Stimulated activated CD8-positive, alpha-beta memory T cell treated with anti-CD3 and anti-CD28 coated beads, Interleukin-2, amount 100 ng/mL, for 1 hour (primary cell): Measurements from ENCODE around the gene ENO3.
"Not testable (repeated sequence)": the region's sequence is repeated elsewhere in the genome, so short reads cannot be mapped to it uniquely, and the experiment has no call there.

Experiments used
- DNase-seq, 2 donors: peaks; one replicate each; pipeline ENCODE4 v3.0.0-alpha.2; 2020; ENCODE audit warnings: low read depth in 2 of 2

ENO3 gene

DNA sequence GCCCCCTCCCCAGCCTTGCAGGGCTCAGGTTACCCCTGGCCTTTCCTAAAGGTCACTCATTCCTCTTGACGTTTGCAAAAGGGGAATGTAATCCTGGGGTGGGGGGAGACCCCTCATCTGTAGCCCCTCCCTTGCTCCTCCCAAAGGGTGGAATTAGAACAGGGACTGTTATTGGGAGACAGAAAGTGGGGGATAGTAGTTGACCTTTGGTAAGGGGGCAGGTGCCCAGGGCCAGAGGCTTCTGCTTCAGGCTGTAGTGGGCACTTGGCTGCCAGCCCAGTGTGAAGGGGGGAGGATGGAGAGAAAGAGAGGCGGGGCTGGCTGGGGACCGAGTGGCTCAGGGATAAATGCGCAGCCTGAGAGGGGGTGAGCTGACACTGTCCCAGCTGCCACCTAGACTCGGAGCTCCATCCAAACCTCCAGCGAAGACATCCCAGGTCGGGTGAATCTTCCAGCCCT, at the start of gene ENO3:
Gene ENO3 (plus strand): TSS at position 374 of the 459 bp plus-strand sequence. CDS start 711 bp downstream, outside the sequence.
- no peak for DNase-seq

DNA sequence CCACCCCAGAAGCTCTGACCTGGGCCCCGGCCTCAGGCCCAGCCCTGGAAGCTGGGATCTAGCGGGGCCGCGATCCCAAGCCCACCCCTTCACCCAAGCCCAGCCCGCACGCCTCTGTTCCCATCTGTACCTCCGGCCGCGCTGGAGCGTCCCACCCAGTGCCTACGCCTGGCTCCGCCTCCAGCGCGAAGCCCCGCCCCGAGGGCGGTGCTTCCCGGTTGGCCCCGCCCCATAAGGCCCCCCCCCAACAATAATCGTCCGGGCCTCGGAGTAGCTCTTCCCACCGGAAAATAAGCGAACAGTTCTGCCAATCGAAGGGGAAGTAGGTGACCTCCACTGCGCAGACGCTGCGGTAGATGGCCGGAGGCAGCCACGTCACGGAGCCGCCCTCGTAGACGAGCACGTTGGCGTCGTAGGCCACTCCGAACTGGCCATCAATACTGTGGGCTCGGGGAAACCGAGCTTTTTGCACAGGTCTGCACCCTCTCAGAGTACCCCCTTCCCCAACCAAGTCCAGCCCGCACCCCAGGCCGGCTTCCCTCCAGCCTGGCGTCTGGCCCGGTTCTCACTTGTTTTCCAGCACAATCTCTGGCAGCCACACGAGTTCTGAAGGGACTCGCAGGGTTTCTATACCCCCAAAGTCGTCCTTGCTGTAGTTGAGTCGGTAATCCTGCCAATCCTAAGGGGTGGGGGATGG, 49.1 kb upstream of the ENO3 start:
- no peak for DNase-seq

DNA sequence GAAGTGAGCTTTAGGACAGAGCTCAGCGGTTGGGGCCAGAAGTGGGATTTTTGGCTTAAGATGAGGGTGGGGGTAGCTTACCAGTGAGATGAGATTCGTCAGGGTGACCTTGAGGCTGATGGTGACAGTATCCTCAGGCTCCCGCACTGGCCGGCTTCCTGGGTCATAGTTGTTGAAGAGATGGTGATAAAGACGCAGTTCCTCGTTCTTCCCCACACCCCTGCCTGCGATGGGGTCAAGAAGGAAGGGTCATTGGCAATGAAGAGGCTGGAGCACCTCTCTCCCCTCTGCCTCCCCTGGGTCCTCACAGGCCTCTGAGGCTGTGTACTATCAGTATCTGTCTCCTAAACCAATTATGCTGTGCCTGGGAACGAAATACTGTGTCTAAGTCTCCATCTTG, 48.4 kb upstream of the ENO3 start:
- DNase-seq, result no peak

DNA sequence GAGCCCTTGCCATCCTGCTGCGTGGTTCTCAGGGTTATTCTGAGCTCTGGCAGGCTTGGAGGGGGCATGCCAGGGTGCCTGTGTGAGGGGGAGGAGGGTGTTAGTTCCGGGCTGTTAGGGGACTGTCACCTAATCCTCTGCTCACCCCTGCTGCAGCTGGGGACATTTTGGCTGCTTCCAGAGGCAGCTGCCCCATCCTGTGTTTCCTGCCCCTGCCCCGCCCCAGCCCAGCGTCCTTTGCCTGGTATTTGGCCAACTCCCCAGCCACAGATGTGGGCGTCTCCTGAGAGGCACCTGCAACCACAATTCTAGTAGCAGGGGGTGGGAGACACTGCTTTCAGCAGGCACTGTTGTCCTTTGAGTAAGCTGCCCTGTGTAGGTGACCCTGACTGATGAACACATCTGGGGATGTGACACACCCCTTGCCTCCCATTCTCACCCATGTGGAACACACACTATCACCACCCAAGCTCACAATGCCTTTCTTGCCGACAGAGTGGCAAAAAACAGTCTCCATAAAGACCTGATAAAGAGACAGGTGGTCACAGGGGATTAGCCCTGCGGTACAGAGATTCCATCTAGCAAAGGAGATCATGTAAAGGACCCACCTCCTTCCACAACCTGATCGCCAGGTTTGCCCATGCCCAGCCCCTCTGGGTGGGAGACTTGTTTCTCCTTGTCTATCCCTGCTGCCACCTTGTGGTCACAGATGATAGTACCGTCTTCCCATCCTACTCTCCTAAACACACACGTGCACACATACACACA, 47.7 kb upstream of the ENO3 start, which contains the start of gene CHRNE:
Gene CHRNE (minus strand): TSS at position 48 of the 768 bp plus-strand sequence. CDS start 35 bp downstream, at position 13.
- peak; percentile 39 to 62 for DNase-seq

GRCh38 chr17:4906642-4907041, 44.3 kb upstream of the ENO3 start:
- DNase-seq, result not testable (repeated sequence)

- no peak for DNase-seq
Observed at GRCh38 chr17:4908301-4908700, 42.6 kb upstream of the ENO3 start.

DNA sequence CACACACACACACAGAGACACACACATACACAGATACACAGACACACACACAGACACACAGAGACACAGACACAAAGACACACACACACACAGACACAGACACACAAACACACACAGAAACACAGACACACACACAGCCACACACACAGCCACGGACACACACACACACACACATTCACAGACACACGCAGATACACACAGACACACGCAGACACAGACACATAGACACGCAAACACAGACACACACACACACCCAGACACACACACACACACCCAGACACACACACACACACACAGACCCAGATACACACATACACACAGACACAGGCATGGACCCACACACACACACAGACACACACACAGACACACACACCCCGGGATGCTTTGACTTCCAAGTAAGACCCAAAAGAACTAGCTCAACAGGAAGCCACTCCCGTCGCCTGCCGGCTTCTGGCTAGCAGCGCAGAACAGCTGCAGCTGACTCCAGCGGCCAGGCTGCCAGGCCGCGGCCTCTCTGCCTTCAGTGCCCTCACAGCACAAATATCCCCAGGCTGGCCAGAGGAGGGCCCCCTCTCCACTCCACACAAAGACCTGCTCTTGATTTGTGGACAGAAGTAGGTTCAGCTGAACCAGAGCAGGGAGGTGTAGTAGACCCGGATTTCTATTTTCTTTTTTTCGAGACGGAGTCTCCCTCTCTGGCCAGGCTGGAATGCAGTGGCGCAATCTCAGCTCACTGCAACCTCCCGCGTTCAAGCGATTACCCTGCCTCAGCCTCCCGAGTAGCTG, 42.0 kb upstream of the ENO3 start:
- peak in 1 of 2 donors; percentile 54 for DNase-seq

DNA sequence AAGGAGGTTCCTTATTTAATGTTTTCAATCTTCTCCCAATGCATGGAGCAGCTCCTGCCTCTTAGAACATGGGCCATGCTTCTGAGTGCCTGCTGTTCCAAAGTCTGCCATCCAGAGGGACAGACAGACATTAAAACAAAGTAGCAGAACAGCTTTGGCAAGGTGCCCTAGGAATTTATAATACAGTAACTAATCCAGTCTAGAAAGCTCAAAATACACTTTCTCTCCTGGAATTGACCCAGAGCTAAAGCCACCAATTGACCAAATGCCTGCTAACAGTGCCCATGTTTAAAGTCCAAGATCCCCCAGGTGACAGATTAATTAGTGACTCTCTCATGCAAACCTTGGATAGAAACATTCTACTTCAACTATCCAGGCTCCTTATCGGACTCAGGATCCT, 36.9 kb upstream of the ENO3 start:
- DNase-seq, result no peak

DNA sequence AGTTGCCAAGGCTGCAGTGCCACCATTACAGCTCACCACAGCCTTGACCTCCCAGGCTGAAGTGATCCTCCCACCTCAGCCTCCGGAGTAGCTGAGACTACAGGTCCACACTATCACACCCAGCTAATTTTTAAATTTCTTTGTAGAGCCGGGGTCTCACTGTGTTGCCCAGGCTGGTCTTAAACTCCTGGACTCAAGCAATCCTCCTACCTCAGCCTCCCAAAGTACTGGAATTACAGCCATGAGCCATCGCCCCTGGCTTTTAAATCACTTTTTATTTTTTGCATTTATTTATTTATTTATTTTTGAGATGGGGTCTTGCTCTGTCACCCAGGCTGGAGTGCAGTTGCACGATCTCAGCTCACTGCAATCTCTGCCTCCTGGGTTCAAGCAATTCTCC, 36.4 kb upstream of the ENO3 start:
- DNase-seq, result not testable (repeated sequence)

DNA sequence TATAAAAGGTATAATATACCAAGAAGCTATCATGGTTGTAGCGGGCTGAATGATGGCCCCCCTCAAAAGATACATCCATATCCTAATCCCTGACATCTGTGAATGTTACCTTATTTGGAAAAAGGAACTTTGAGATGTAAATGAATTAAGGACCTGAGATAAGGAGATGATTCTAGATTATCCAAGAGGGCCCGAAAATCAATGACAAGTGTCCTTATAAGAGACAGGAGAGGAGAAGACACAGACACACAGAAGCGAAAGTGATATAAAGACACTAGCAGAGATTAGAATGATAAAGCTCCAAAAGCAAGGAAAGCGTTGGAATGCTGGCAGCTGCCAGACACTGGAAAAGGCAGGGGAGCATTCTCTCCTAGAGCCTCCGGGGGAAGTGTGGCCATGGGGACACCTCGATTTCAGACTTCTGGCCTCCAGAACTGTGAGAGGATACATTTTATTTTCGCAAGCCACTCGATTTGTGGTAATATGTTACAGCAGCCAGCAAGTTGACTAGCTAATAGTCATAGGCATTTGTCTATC, 31.3 kb upstream of the ENO3 start:
- no peak for DNase-seq

- DNase-seq, result no peak
Observed at GRCh38 chr17:4920351-4921048, 30.4 kb upstream of the ENO3 start.

DNA sequence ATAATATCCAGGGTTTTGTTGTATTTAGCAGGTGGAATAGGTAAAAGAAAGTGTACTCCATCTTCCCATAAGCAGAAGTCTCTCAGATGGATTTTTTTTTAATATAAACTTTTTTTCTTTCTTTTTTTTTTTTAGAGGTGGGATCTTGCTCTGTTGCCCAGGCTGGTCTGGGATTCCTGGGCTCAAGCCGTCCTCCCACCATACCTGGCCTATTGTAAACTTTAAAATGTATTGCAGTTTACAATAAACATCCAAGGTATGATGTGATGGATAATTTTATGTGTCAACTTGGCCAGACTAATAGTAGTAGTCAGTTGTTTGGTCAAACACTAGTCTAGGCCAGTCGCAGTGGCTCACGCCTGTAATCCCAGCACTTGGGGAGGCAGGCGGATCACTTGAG, 29.6 kb upstream of the ENO3 start:
- no peak for DNase-seq

DNA sequence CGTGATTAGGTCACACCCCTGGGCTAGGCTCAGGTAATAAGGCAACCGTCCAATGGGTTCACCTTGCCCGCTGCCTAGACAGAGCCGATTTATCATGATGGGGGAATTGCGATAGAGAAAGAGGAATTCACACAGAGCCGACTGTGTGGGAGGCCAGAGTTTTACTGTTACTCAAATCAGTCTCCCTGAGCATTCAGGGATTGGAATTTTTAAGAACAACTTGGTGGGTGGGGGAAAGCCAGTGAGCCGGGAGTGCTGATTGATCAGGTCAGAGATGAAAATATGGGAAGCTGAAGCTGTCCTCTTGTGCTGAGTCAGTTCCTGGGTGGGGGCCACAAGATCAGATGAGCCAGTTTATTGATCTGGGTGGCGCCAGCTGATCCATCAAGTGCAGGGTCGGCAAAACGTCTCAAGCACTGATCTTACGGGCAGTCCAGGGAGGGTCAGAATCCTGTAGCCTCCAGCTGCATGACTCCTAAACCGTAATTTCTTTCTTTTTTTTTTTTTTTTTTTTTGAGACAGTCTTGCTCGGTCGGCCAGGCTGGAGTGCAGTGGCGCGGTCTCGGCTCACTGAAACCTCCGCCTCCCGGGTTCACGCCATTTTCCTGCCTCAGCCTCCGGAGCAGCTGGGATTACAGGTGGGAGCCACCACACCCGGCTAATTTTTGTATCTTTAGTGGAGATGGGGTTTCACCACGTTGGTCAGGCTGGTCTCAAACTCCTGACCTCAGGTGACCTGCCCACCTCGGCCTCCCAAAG, 24.2 kb upstream of the ENO3 start:
- DNase-seq, result not testable (repeated sequence)

- DNase-seq, result no peak
Observed at GRCh38 chr17:4928881-4929280, 22.0 kb upstream of the ENO3 start.

GRCh38 chr17:4931963-4932362, 19.0 kb upstream of the ENO3 start, which contains the start of gene GP1BA:
GP1BA (plus strand) TSS chr17:4932277; CDS start chr17:4932605, 328 bp downstream.
- DNase-seq, result no peak

DNA sequence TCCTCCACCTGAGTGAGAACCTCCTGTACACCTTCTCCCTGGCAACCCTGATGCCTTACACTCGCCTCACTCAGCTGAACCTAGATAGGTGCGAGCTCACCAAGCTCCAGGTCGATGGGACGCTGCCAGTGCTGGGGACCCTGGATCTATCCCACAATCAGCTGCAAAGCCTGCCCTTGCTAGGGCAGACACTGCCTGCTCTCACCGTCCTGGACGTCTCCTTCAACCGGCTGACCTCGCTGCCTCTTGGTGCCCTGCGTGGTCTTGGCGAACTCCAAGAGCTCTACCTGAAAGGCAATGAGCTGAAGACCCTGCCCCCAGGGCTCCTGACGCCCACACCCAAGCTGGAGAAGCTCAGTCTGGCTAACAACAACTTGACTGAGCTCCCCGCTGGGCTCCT, 18.2 kb upstream of the ENO3 start:
- DNase-seq, result no peak

GRCh38 chr17:4933646-4934045, 17.3 kb upstream of the ENO3 start:
- DNase-seq, result no peak

GRCh38 chr17:4934173-4934979, 16.5 kb upstream of the ENO3 start:
- DNase-seq, result no peak

- DNase-seq, result no peak
Observed at GRCh38 chr17:4935650-4936049, 15.3 kb upstream of the ENO3 start.

GRCh38 chr17:4936436-4936835, 14.5 kb upstream of the ENO3 start:
- no peak for DNase-seq
